Gastrocnemius medialis (tissue), 4 donors: ENCODE measurements around the gene CELSR1. TPM values are rescaled to one million over a fixed set of nuclear protein-coding genes. Genes with fewer than 3 reads are reported as not detected.

Source experiments
- ATAC-seq, 2 donors: fragments of 150-250 bp; one replicate each; pipeline ENCODE4 v1.9.1; 2016
- DNase-seq, 2 donors: peaks; one replicate each; pipeline ENCODE4 v3.0.0-alpha.2; 2019
- H3K27ac ChIP-seq, 4 donors: fragments of 200-600 bp; sonication (generic); 1 replicate in 1 of 4; 2 replicates in 3 of 4; pipeline ENCODE4 v1.5.1; 2016 to 2018; ENCODE audit warnings: mild to moderate bottlenecking in 2 of 4, moderate library complexity in 1 of 4
- H3K27me3 ChIP-seq, 3 donors: fragments of 200-600 bp; sonication (generic) in 2 of 3; 1 replicate in 1 of 3; 2 replicates in 2 of 3; pipeline versions ENCODE4 v1.5.1 to v1.6.0; 2016 to 2019; ENCODE audit warnings: mild to moderate bottlenecking in 1 of 3, moderate library complexity in 1 of 3
- H3K36me3 ChIP-seq, 2 donors: fragments of 200-600 bp; sonication (generic) in 1 of 2; one replicate each; pipeline ENCODE4 v1.5.1; 2017 to 2018
- H3K4me1 ChIP-seq, 2 donors: fragments of 200-600 bp; sonication (generic) in 1 of 2; one replicate each; pipeline ENCODE4 v1.5.1; 2016 to 2017; ENCODE audit warnings: mild to moderate bottlenecking in 2 of 2
- H3K4me3 ChIP-seq, 4 donors: fragments of 200-600 bp; sonication (generic) in 3 of 4; 1 replicate in 1 of 4; 2 replicates in 3 of 4; pipeline ENCODE4 v1.5.1; 2016 to 2019; ENCODE audit warnings: mild to moderate bottlenecking in 2 of 4
- H3K9me3 ChIP-seq, 3 donors: fragments of 200-600 bp; sonication (generic) in 2 of 3; 1 replicate in 1 of 3; 2 replicates in 2 of 3; pipeline ENCODE4 v1.5.1; 2016 to 2019
- CTCF ChIP-seq, 5 experiments: fragments of 450-650 bp in 3 of 5; fragments of 200-600 bp in 2 of 5; sonication (generic) in 2 of 5; IDR thresholded peaks in 4 of 5; conservative IDR thresholded peaks in 1 of 5; 1 replicate in 4 of 5; 2 replicates in 1 of 5; pipeline ENCODE4 v1.5.1; 2016 to 2019; ENCODE audit warnings: antibody characterized with exemption in 5 of 5, mild to moderate bottlenecking in 3 of 5, moderate library complexity in 3 of 5
- POLR2A ChIP-seq, 2 donors: fragments of 450-650 bp; IDR thresholded peaks; one replicate each; pipeline ENCODE4 v1.6.1; 2017; ENCODE audit warnings: antibody characterized with exemption in 2 of 2, mild to moderate bottlenecking in 2 of 2, moderate library complexity in 2 of 2
- in situ Hi-C, 4 donors: fragments of 200-750 bp; cut with MboI; loops; one replicate each; pipeline versions ENCODE4 v1.15.0 to v1.8.0; 2017; ENCODE audit warnings: low sequenced_read_pairs in 4 of 4
- intact Hi-C: fragments of 100-400 bp; cut with DNase I; formaldehyde crosslinking; loops from one replicate; pipeline ENCODE4 v1.15.1; 2023; ENCODE audit warnings: low total_unique reads
- total RNA-seq, 4 donors: library from RNA; depleted of rRNA; stranded (reverse); fragments of >200 nt; gene quantifications; one replicate each; pipeline versions ENCODE4 v1.1.0 to v1.2.3, GENCODE V29; 2016

Gene CELSR1
- total RNA-seq, 4 donors from 2014 or later: 0.10 to 1.5 (median 0.87) TPM

- Histone ChIP-seq H3K4me3 (peak overlapping the region in 1 of 4 donors; percentile 25), H3K4me1 (peaks cover 0 to 5% of the 10 kb centered on the region in 2 donors), H3K27ac (no peak overlapping the region), H3K27me3 (peaks cover 34 to 38% (median 35%) of the 10 kb centered on the region in 3 donors), H3K36me3 (no peaks in the 10 kb centered on the region), H3K9me3 (no peaks in the 10 kb centered on the region)
- in situ Hi-C loops (loop anchor here in 3 of 4 donors (25.0 kb wide), 3 partner anchors 151 to 401 kb away; no protein-coding TSS in a partner anchor), intact Hi-C loops (no loop called here)
- ATAC-seq (no peak), DNase-seq (no peak)
- TF ChIP-seq CTCF (IDR thresholded peaks at IDR 0.05 in 4 of 5, conservative IDR thresholded peaks at IDR 0.05 in 1 of 5) (no peak), POLR2A (IDR thresholded peaks at IDR 0.05) (no peak)
Measured at GRCh38 chr22:46538814-46539160, 1.4 kb upstream of the CELSR1 start.

GRCh38 chr22:46537946-46538813 lies 760 bp upstream of the CELSR1 start:
- in situ Hi-C loops (loop anchor here in 3 of 4 donors (25.0 kb wide), 3 partner anchors 151 to 401 kb away; no protein-coding TSS in a partner anchor), intact Hi-C loops (no loop called here)
- no peak for DNase-seq
- H3K4me1 ChIP-seq: peaks cover 0 to 5% of the 10 kb centered on the region in 2 donors
- ATAC-seq: no peak
- H3K9me3 ChIP-seq: no peaks in the 10 kb centered on the region
- H3K36me3 ChIP-seq: no peaks in the 10 kb centered on the region
- TF ChIP-seq POLR2A (IDR thresholded peaks at IDR 0.05) (no peak), CTCF (IDR thresholded peaks at IDR 0.05 in 4 of 5, conservative IDR thresholded peaks at IDR 0.05 in 1 of 5) (no peak)
- H3K27me3 ChIP-seq: peaks cover 34 to 38% (median 35%) of the 10 kb centered on the region in 3 donors
- H3K27ac ChIP-seq: no peak overlapping the region
- peak overlapping the region; percentile 9 to 36 (median 28) for H3K4me3 ChIP-seq

- H3K27me3 ChIP-seq: peaks cover 34 to 38% (median 35%) of the 10 kb centered on the region in 3 donors
- no peak for TF ChIP-seq POLR2A (IDR thresholded peaks at IDR 0.05)
- TF ChIP-seq CTCF (IDR thresholded peaks at IDR 0.05 in 4 of 5, conservative IDR thresholded peaks at IDR 0.05 in 1 of 5): no peak
- intact Hi-C loops: no loop called here
- no peak overlapping the region for H3K27ac ChIP-seq
- no peak for ATAC-seq
- H3K4me1 ChIP-seq: peaks cover 0 to 5% of the 10 kb centered on the region in 2 donors
- in situ Hi-C loops: loop anchor here in 3 of 4 donors (25.0 kb wide), 3 partner anchors 149 to 399 kb away; no protein-coding TSS in a partner anchor
- H3K36me3 ChIP-seq: no peaks in the 10 kb centered on the region
- peak overlapping the region in 1 of 4 donors; percentile 14 for H3K4me3 ChIP-seq
- no peak for DNase-seq
- H3K9me3 ChIP-seq: no peaks in the 10 kb centered on the region
Measured at GRCh38 chr22:46536537-46537224, 739 bp downstream of the CELSR1 start.

GRCh38 chr22:46535876-46536536 lies 1.4 kb downstream of the CELSR1 start:
- intact Hi-C loops (no loop called here), in situ Hi-C loops (loop anchor here in 3 of 4 donors (25.0 kb wide), 3 partner anchors 149 to 399 kb away; no protein-coding TSS in a partner anchor)
- TF ChIP-seq CTCF (IDR thresholded peaks at IDR 0.05 in 4 of 5, conservative IDR thresholded peaks at IDR 0.05 in 1 of 5): no peak
- TF ChIP-seq POLR2A (IDR thresholded peaks at IDR 0.05): no peak
- Histone ChIP-seq H3K36me3 (no peaks in the 10 kb centered on the region), H3K27ac (no peak overlapping the region), H3K27me3 (peaks cover 34 to 38% (median 35%) of the 10 kb centered on the region in 3 donors), H3K9me3 (no peaks in the 10 kb centered on the region), H3K4me3 (no peak overlapping the region), H3K4me1 (peaks cover 0 to 5% of the 10 kb centered on the region in 2 donors)
- DNase-seq (no peak), ATAC-seq (no peak)
